ENCODE results near the gene TMEM263.
"Not testable (repeated sequence)": the region's sequence is repeated elsewhere in the genome, so short reads cannot be mapped to it uniquely, and the experiment has no call there.

TMEM263 gene

GRCh38 chr12:106987846-106988245 is 32.1 kb downstream of the TMEM263 start:
- peaks cover 21% of the 10 kb centered on the region for H3K36me3 ChIP-seq (replicated peaks; ENCODE audit: low read depth, low read length)
- no peak overlapping the region for H3K9ac ChIP-seq (ENCODE audit: low read length)
- no peak overlapping the region for H3K4me3 ChIP-seq (ENCODE audit: low read length)
- no peaks in the 10 kb centered on the region for H4K20me1 ChIP-seq (ENCODE audit: insufficient read depth, low read length)
- H3K4me1 ChIP-seq (ENCODE audit: low read length), result peaks cover 11% of the 10 kb centered on the region; the same call in 1 of the 2 replicates
- TF ChIP-seq EZH2phosphoT487 (IDR thresholded peaks at IDR 0.05; ENCODE audit: low read depth) (no peak), CTCF (IDR thresholded peaks at IDR 0.05; ENCODE audit: low read depth, low read length) (no peak)
- peak overlapping the region; percentile 90; the same call in 1 of the 2 replicates for H3K4me2 ChIP-seq (ENCODE audit: low read length)
- no peaks in the 10 kb centered on the region for H3K9me3 ChIP-seq (ENCODE audit: insufficient read depth, low read length)
- 0 out of 2 replicates have a peak, but pooled peaks cover 7% of the 10 kb centered on the region for H3K79me2 ChIP-seq (ENCODE audit: low read length)
- no peak overlapping the region for H3K27ac ChIP-seq (ENCODE audit: low read length)
- peaks cover 14% of the 10 kb centered on the region; the same call in 1 of the 2 replicates for H3K27me3 ChIP-seq (ENCODE audit: low read depth, low read length)
- peak overlapping the region; percentile 92 for H2AFZ ChIP-seq (ENCODE audit: low read depth, low read length)

- no peak overlapping the region for H3K9ac ChIP-seq (ENCODE audit: low read length)
- H4K20me1 ChIP-seq (ENCODE audit: insufficient read depth, low read length), result no peaks in the 10 kb centered on the region
- no peak overlapping the region for H3K27ac ChIP-seq (ENCODE audit: low read length)
- peaks cover 37% of the 10 kb centered on the region for H3K27me3 ChIP-seq (ENCODE audit: low read depth, low read length)
- H3K4me2 ChIP-seq (ENCODE audit: low read length), result no peak overlapping the region
- no peaks in the 10 kb centered on the region for H3K79me2 ChIP-seq (ENCODE audit: low read length)
- H3K9me3 ChIP-seq (ENCODE audit: insufficient read depth, low read length), result no peaks in the 10 kb centered on the region
- H3K4me3 ChIP-seq (ENCODE audit: low read length), result no peak overlapping the region
- H3K4me1 ChIP-seq (ENCODE audit: low read length), result no peaks in the 10 kb centered on the region
- H2AFZ ChIP-seq (ENCODE audit: low read depth, low read length), result no peak overlapping the region
- no peak for TF ChIP-seq CTCF (IDR thresholded peaks at IDR 0.05; ENCODE audit: low read depth, low read length)
- no peak for TF ChIP-seq EZH2phosphoT487 (IDR thresholded peaks at IDR 0.05; ENCODE audit: low read depth)
- no peaks in the 10 kb centered on the region for H3K36me3 ChIP-seq (replicated peaks; ENCODE audit: low read depth, low read length)
These were observed 39.0 kb downstream of the TMEM263 start for GRCh38 chr12:106994579-106995220.

GRCh38 chr12:106996102-106996501 is 40.4 kb downstream of the TMEM263 start:
- not testable (repeated sequence) for H3K9me3 ChIP-seq (ENCODE audit: insufficient read depth, low read length); H3K27ac ChIP-seq (ENCODE audit: low read length); H3K36me3 ChIP-seq (replicated peaks; ENCODE audit: low read depth, low read length); H3K4me1 ChIP-seq (ENCODE audit: low read length); H3K4me3 ChIP-seq (ENCODE audit: low read length); H3K79me2 ChIP-seq (ENCODE audit: low read length); H3K4me2 ChIP-seq (ENCODE audit: low read length); H2AFZ ChIP-seq (ENCODE audit: low read depth, low read length); H3K9ac ChIP-seq (ENCODE audit: low read length); H4K20me1 ChIP-seq (ENCODE audit: insufficient read depth, low read length)
- peaks cover 32% of the 10 kb centered on the region for H3K27me3 ChIP-seq (ENCODE audit: low read depth, low read length)

- no peak overlapping the region for H3K27ac ChIP-seq (ENCODE audit: low read length)
- no peaks in the 10 kb centered on the region for H4K20me1 ChIP-seq (ENCODE audit: insufficient read depth, low read length)
- peaks cover 23% of the 10 kb centered on the region for H3K27me3 ChIP-seq (ENCODE audit: low read depth, low read length)
- no peaks in the 10 kb centered on the region for H3K79me2 ChIP-seq (ENCODE audit: low read length)
- H3K9ac ChIP-seq (ENCODE audit: low read length), result no peak overlapping the region
- no peak for TF ChIP-seq CTCF (IDR thresholded peaks at IDR 0.05; ENCODE audit: low read depth, low read length)
- no peak for TF ChIP-seq EZH2phosphoT487 (IDR thresholded peaks at IDR 0.05; ENCODE audit: low read depth)
- no peak overlapping the region for H3K4me3 ChIP-seq (ENCODE audit: low read length)
- H2AFZ ChIP-seq (ENCODE audit: low read depth, low read length), result no peak overlapping the region
- H3K9me3 ChIP-seq (ENCODE audit: insufficient read depth, low read length), result no peaks in the 10 kb centered on the region
- H3K4me1 ChIP-seq (ENCODE audit: low read length), result no peaks in the 10 kb centered on the region
- H3K36me3 ChIP-seq (replicated peaks; ENCODE audit: low read depth, low read length), result no peaks in the 10 kb centered on the region
- H3K4me2 ChIP-seq (ENCODE audit: low read length), result no peak overlapping the region
These were observed 42.2 kb downstream of the TMEM263 start for GRCh38 chr12:106997916-106998315.
